HepG2 (cell line): ENCODE measurements around the gene EML2. TPM values are rescaled to one million over a fixed set of nuclear protein-coding genes. Genes with fewer than 3 reads are reported as not detected.

Experiments used
- BRCA1 ChIP-seq: sonication (generic); formaldehyde crosslinking; IDR thresholded peaks from 2 replicates; pipeline ENCODE4 v1.4.0; 2020; ENCODE audit warnings: missing genetic modification reagents
- ELF4 ChIP-seq: sonication (generic); formaldehyde crosslinking; IDR thresholded peaks from 2 replicates; pipeline ENCODE4 v1.5.0; 2020; ENCODE audit warnings: missing genetic modification reagents, mild to moderate bottlenecking, moderate library complexity, borderline replicate concordance
- GZF1 ChIP-seq: sonication (generic); formaldehyde crosslinking; IDR thresholded peaks from 2 replicates; pipeline ENCODE4 v1.5.1; 2020; ENCODE audit warnings: mild to moderate bottlenecking, missing genetic modification reagents
- HNRNPLL ChIP-seq: fragments of 200-400 bp; formaldehyde crosslinking; IDR thresholded peaks from 2 replicates; pipeline ENCODE4 v1.6.1; 2017; ENCODE audit warnings: mild to moderate bottlenecking, low read depth, low read length; ENCODE audit not compliant: poor library complexity, severe bottlenecking
- MED1 ChIP-seq: sonication (generic); formaldehyde crosslinking; IDR thresholded peaks from 2 replicates; pipeline ENCODE4 v1.4.0; 2020; ENCODE audit warnings: missing genetic modification reagents
- MTA1 ChIP-seq: sonication (generic); formaldehyde crosslinking; IDR thresholded peaks from 2 replicates; pipeline ENCODE4 v1.4.0; 2020; ENCODE audit warnings: missing genetic modification reagents, mild to moderate bottlenecking, borderline replicate concordance
- NFATC3 ChIP-seq: sonication (generic); formaldehyde crosslinking; IDR thresholded peaks from 2 replicates; pipeline ENCODE4 v1.5.1; 2020; ENCODE audit warnings: mild to moderate bottlenecking, missing genetic modification reagents
- NR2F2 ChIP-seq: IDR thresholded peaks from 2 replicates; pipeline ENCODE4 v1.6.1; 2012; ENCODE audit warnings: low read depth, inconsistent platforms, borderline replicate concordance
- RFX3 ChIP-seq: IDR thresholded peaks from 2 replicates; pipeline ENCODE4 v1.6.1; 2016; ENCODE audit warnings: missing biosample characterization, missing genetic modification reagents
- SIX1 ChIP-seq: sonication (generic); formaldehyde crosslinking; IDR thresholded peaks from 2 replicates; pipeline ENCODE4 v1.4.0; 2020; ENCODE audit warnings: missing genetic modification reagents, borderline replicate concordance
- TSC22D2 ChIP-seq: sonication (generic); formaldehyde crosslinking; IDR thresholded peaks from 2 replicates; pipeline ENCODE4 v1.5.1; 2020; ENCODE audit warnings: missing genetic modification reagents, mild to moderate bottlenecking, borderline replicate concordance
- ZFP36 ChIP-seq: fragments of 150-350 bp; IDR thresholded peaks from 2 replicates; pipeline ENCODE4 v1.6.1; 2018; ENCODE audit warnings: borderline replicate concordance, low read length, low read depth; ENCODE audit not compliant: partially characterized antibody
- ZFX ChIP-seq: sonication (generic); formaldehyde crosslinking; IDR thresholded peaks from 2 replicates; pipeline ENCODE4 v1.4.0; 2020; ENCODE audit warnings: mild to moderate bottlenecking, low read depth, missing genetic modification reagents, moderate library complexity
- ZNF225 ChIP-seq: sonication (generic); formaldehyde crosslinking; IDR thresholded peaks from 2 replicates; pipeline ENCODE4 v1.4.0; 2020; ENCODE audit warnings: mild to moderate bottlenecking, missing genetic modification reagents
- ZNF432 ChIP-seq: sonication (generic); formaldehyde crosslinking; IDR thresholded peaks from 2 replicates; pipeline ENCODE4 v1.5.0; 2020; ENCODE audit warnings: missing genetic modification reagents, mild to moderate bottlenecking, borderline replicate concordance
- ZNF678 ChIP-seq: sonication (generic); formaldehyde crosslinking; IDR thresholded peaks from 2 replicates; pipeline ENCODE4 v1.4.0; 2020; ENCODE audit warnings: mild to moderate bottlenecking, missing genetic modification reagents
- ZSCAN31 ChIP-seq: sonication (generic); formaldehyde crosslinking; IDR thresholded peaks from 2 replicates; pipeline ENCODE4 v1.5.0; 2020; ENCODE audit warnings: low read depth, mild to moderate bottlenecking, missing genetic modification reagents
- polyA plus RNA-seq, 8 experiments: library from polyadenylated mRNA; depleted of rRNA in 3 of 8; stranded (reverse) in 7 of 8; unstranded in 1 of 8; fragments of >200 nt; fragmentation: Illumina TruSeq in 4 of 8; extraction: Trizol in 4 of 8; gene quantifications; 2 replicates each; pipeline versions ENCODE4 v1.2.1 to v1.2.3, GENCODE V29; 2011 to 2016; ENCODE audit warnings: low read depth in 4 of 8, missing spikeins in 1 of 8, mixed read lengths in 1 of 8; ENCODE audit not compliant: insufficient read depth in 1 of 8
- total RNA-seq, 5 experiments: library from RNA; depleted of rRNA; stranded (reverse); fragments of >200 nt; fragmentation: Illumina TruSeq; extraction: Trizol; gene quantifications; 2 replicates each; pipeline ENCODE4 v1.2.3, GENCODE V29; 2016; ENCODE audit warnings: low read depth in 1 of 5
- TF ChIP-seq, protein P1 (sequence below): sonication (generic); formaldehyde crosslinking; IDR thresholded peaks from 2 replicates; pipeline ENCODE4 v1.8.0; 2022; ENCODE audit warnings: low read depth, missing genetic modification reagents
- TF ChIP-seq, protein P2 (sequence below): sonication (generic); formaldehyde crosslinking; IDR thresholded peaks from 2 replicates; pipeline ENCODE4 v1.4.0; 2020; ENCODE audit warnings: mild to moderate bottlenecking, low read depth, missing genetic modification reagents
- TF ChIP-seq, protein P3 (sequence below): sonication (generic); formaldehyde crosslinking; IDR thresholded peaks from 2 replicates; pipeline ENCODE4 v1.4.0; 2020; ENCODE audit warnings: missing genetic modification reagents
- TF ChIP-seq, protein P4 (sequence below): sonication (generic); formaldehyde crosslinking; IDR thresholded peaks from 2 replicates; pipeline ENCODE4 v1.4.0; 2020; ENCODE audit warnings: missing genetic modification reagents; ENCODE audit errors: not compliant biosample characterization
- TF ChIP-seq, protein P5 (sequence below): sonication (generic); formaldehyde crosslinking; IDR thresholded peaks from 2 replicates; pipeline ENCODE4 v1.8.0; 2022; ENCODE audit warnings: missing genetic modification reagents, mild to moderate bottlenecking, inconsistent platforms, borderline replicate concordance

Gene EML2
- total and polyA plus RNA-seq, 2 of the 13 experiments (the other 11 are each of a cell fraction or from before 2014, with no cell fraction given), result 7.3 to 12.9 TPM

DNA sequence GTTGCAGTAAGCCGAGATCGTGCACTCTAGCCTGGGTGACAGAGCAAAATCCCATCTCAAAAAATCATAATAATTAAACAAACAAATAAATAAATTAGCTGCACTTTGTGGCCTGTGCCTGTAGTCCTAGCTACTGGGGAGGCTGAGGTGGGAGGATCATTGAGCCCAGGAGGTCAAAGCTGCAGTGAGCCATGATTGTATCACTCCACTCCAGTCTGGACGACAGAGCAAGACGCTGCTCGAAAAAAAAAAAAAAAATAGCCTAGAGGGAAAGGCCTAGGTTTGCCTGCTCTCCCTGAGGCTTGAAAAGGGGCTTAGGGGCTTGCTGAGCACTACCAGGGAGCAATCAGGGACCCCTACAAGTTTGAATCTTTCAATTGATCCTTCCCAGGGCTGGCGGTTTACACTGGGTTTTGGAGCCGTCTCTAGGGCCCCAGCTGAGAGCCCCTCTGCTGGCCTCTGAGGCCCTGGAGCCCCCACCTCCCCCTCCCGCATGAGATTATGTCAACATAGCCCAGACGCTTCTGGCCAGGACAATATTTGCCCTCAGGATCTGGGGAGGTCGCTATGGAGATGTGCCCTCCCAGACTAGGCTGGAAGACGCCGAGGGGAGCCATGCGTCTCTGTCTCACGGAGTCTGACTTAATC, 18.4 kb upstream of the EML2 start (continued):
- TF ChIP-seq, protein P1, sequence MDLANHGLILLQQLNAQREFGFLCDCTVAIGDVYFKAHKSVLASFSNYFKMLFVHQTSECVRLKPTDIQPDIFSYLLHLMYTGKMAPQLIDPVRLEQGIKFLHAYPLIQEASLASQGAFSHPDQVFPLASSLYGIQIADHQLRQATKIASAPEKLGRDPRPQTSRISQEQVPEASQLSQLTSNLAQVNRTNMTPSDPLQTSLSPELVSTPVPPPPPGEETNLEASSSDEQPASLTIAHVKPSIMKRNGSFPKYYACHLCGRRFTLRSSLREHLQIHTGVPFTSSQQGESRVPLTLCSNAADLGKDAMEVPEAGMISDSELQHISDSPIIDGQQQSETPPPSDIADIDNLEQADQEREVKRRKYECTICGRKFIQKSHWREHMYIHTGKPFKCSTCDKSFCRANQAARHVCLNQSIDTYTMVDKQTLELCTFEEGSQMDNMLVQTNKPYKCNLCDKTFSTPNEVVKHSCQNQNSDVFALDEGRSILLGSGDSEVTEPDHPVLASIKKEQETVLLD (CRISPR knock-in tag), result no peak
- TF ChIP-seq NR2F2 (no peak), ZNF432 (CRISPR knock-in tag) (no peak), RFX3 (CRISPR knock-in tag) (peak; percentile 54; the same call in 1 of the 2 replicates), ZSCAN31 (no peak), ZFP36 (no peak), ZNF225 (CRISPR knock-in tag) (no peak), BRCA1 (CRISPR knock-in tag) (no peak), ZFX (no peak), MTA1 (CRISPR knock-in tag) (0 out of 2 replicates have a peak, but pooled peaks have one; percentile 36), ZNF678 (CRISPR knock-in tag) (no peak), MED1 (no peak), NFATC3 (CRISPR knock-in tag) (no peak), GZF1 (CRISPR knock-in tag) (no peak), ELF4 (CRISPR knock-in tag) (no peak), TSC22D2 (CRISPR knock-in tag) (no peak), SIX1 (CRISPR knock-in tag) (no peak), HNRNPLL (no peak)
- TF ChIP-seq, protein P2, sequence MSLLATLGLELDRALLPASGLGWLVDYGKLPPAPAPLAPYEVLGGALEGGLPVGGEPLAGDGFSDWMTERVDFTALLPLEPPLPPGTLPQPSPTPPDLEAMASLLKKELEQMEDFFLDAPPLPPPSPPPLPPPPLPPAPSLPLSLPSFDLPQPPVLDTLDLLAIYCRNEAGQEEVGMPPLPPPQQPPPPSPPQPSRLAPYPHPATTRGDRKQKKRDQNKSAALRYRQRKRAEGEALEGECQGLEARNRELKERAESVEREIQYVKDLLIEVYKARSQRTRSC, result no peak
- TF ChIP-seq, protein P3, sequence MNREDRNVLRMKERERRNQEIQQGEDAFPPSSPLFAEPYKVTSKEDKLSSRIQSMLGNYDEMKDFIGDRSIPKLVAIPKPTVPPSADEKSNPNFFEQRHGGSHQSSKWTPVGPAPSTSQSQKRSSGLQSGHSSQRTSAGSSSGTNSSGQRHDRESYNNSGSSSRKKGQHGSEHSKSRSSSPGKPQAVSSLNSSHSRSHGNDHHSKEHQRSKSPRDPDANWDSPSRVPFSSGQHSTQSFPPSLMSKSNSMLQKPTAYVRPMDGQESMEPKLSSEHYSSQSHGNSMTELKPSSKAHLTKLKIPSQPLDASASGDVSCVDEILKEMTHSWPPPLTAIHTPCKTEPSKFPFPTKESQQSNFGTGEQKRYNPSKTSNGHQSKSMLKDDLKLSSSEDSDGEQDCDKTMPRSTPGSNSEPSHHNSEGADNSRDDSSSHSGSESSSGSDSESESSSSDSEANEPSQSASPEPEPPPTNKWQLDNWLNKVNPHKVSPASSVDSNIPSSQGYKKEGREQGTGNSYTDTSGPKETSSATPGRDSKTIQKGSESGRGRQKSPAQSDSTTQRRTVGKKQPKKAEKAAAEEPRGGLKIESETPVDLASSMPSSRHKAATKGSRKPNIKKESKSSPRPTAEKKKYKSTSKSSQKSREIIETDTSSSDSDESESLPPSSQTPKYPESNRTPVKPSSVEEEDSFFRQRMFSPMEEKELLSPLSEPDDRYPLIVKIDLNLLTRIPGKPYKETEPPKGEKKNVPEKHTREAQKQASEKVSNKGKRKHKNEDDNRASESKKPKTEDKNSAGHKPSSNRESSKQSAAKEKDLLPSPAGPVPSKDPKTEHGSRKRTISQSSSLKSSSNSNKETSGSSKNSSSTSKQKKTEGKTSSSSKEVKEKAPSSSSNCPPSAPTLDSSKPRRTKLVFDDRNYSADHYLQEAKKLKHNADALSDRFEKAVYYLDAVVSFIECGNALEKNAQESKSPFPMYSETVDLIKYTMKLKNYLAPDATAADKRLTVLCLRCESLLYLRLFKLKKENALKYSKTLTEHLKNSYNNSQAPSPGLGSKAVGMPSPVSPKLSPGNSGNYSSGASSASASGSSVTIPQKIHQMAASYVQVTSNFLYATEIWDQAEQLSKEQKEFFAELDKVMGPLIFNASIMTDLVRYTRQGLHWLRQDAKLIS (CRISPR knock-in tag), result no peak
- TF ChIP-seq, protein P4, sequence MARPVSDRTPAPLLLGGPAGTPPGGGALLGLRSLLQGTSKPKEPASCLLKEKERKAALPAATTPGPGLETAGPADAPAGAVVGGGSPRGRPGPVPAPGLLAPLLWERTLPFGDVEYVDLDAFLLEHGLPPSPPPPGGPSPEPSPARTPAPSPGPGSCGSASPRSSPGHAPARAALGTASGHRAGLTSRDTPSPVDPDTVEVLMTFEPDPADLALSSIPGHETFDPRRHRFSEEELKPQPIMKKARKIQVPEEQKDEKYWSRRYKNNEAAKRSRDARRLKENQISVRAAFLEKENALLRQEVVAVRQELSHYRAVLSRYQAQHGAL (CRISPR knock-in tag), result no peak
- TF ChIP-seq, protein P5, sequence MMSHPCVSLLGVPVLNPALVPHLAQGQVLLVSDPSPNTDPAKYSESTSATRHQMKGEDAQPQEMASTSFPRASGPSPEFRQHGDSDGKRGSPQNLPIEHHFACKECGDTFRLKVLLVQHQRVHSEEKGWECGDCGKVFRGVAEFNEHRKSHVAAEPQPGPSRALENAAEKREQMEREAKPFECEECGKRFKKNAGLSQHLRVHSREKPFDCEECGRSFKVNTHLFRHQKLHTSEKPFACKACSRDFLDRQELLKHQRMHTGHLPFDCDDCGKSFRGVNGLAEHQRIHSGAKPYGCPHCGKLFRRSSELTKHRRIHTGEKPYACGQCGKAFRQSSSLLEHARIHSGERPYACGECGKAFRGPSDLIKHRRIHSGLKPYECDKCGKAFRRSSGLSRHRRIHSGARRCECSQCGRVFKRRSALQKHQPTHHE (CRISPR knock-in tag), result no peak
